Activated CD8-positive, alpha-beta memory T cell treated with anti-CD3 and anti-CD28 coated beads for 1 hour (primary cell): ENCODE data around the gene ZBTB46.
A peak's percentile ranks its signal among the peaks of the same experiment; 100 is the strongest.
"Not testable (repeated sequence)": the region's sequence is repeated elsewhere in the genome, so short reads cannot be mapped to it uniquely, and the experiment has no call there.

Experiments used
- DNase-seq, 2 donors: peaks; one replicate each; pipeline ENCODE4 v3.0.0-alpha.2; 2020; ENCODE audit warnings: low read depth in 1 of 2; ENCODE audit errors: extremely low read depth in 1 of 2

ZBTB46 gene

GRCh38 chr20:63830841-63831588 is at the start of gene ZBTB46:
ZBTB46 (minus strand) TSS chr20:63831264; CDS start chr20:63790757, 40,507 bp downstream.
- DNase-seq, result no peak

GRCh38 chr20:63878899-63879663 is 48.0 kb upstream of the ZBTB46 start:
- no peak for DNase-seq

- no peak for DNase-seq
Observed at GRCh38 chr20:63877755-63878470, 46.8 kb upstream of the ZBTB46 start.

GRCh38 chr20:63876489-63877036 is 45.5 kb upstream of the ZBTB46 start:
- DNase-seq, result no peak

- DNase-seq, result not testable (repeated sequence)
Observed at GRCh38 chr20:63874241-63874640, 43.2 kb upstream of the ZBTB46 start.

- no peak for DNase-seq
Observed at GRCh38 chr20:63873477-63873971, 42.5 kb upstream of the ZBTB46 start.

- no peak for DNase-seq
Observed at GRCh38 chr20:63868264-63868663, 37.2 kb upstream of the ZBTB46 start.

GRCh38 chr20:63867042-63867441 is 36.0 kb upstream of the ZBTB46 start:
- not testable (repeated sequence) for DNase-seq

- DNase-seq, result peak; percentile 95
Observed at GRCh38 chr20:63864978-63865640, 34.0 kb upstream of the ZBTB46 start, which contains the start of gene TPD52L2. TPD52L2 (plus strand) TSS chr20:63865270; CDS start chr20:63865366, 96 bp downstream.

GRCh38 chr20:63864545-63864977 is 33.5 kb upstream of the ZBTB46 start:
- no peak for DNase-seq

- peak; percentile 39 to 62 for DNase-seq
Observed at GRCh38 chr20:63863798-63864544, 32.9 kb upstream of the ZBTB46 start.

- no peak for DNase-seq
Observed at GRCh38 chr20:63863021-63863797, 32.1 kb upstream of the ZBTB46 start.

GRCh38 chr20:63861981-63862901 is 31.2 kb upstream of the ZBTB46 start:
- DNase-seq, result no peak

GRCh38 chr20:63861365-63861934 is 30.4 kb upstream of the ZBTB46 start, which contains the start of gene ABHD16B:
ABHD16B (plus strand) TSS chr20:63861498; CDS start chr20:63861541, 43 bp downstream.
- DNase-seq, result no peak

- no peak for DNase-seq
Observed at GRCh38 chr20:63860325-63861051, 29.4 kb upstream of the ZBTB46 start.

GRCh38 chr20:63859166-63859699 is 28.2 kb upstream of the ZBTB46 start:
- DNase-seq, result no peak
